Esophagus muscularis mucosa (tissue), 3 donors: ENCODE measurements around the gene CRY2.

Experiments
- CTCF ChIP-seq, 3 experiments: fragments of 200-600 bp in 2 of 3; fragments of 450-650 bp in 1 of 3; sonication (generic) in 2 of 3; IDR thresholded peaks; one replicate each; pipeline ENCODE4 v1.5.1; 2017 to 2019; ENCODE audit warnings: antibody characterized with exemption in 3 of 3, mild to moderate bottlenecking in 2 of 3, moderate library complexity in 1 of 3
- POLR2A ChIP-seq: fragments of 450-650 bp; IDR thresholded peaks from one replicate; pipeline ENCODE4 v1.6.1; 2017; ENCODE audit warnings: antibody characterized with exemption, moderate library complexity, mild to moderate bottlenecking, low read depth
- POLR2AphosphoS5 ChIP-seq, 2 donors: sonication (generic); formaldehyde crosslinking; IDR thresholded peaks; one replicate each; pipeline ENCODE4 v1.6.1; 2017; ENCODE audit warnings: antibody characterized with exemption in 2 of 2

GRCh38 chr11:45924036-45924915, 77.0 kb downstream of the CRY2 start:
- TF ChIP-seq CTCF (IDR thresholded peaks at IDR 0.05) = no peak
- no peak for TF ChIP-seq POLR2A
- TF ChIP-seq POLR2AphosphoS5 (IDR thresholded peaks at IDR 0.05) = no peak
